GM23338 (cell line): ENCODE results near the gene KIF18B. TPM values are rescaled to one million over a fixed set of nuclear protein-coding genes. Genes with fewer than 3 reads are reported as not detected.
A peak's percentile ranks its signal among the peaks of the same experiment; 100 is the strongest.

ENCODE experiments used
- ATAC-seq: fragments of 200-7000 bp; cut with Tn5 transposase; 3 replicates; pipeline ENCODE4 v1.9.1; 2020
- DNase-seq: peaks from one replicate; pipeline ENCODE4 v3.0.0-alpha.2; 2015; ENCODE audit warnings: low spot score
- H2AFZ ChIP-seq: fragments of 200-600 bp; sonication (generic); 2 replicates; pipeline ENCODE4 v1.8.0; 2016; ENCODE audit warnings: antibody characterized with exemption, mild to moderate bottlenecking, moderate library complexity
- H3F3A ChIP-seq: fragments of 200-600 bp; sonication (generic); replicated peaks from 2 replicates; pipeline ENCODE4 v1.8.0; 2017; ENCODE audit warnings: antibody characterized with exemption, mixed run types, low read depth
- H3K27ac ChIP-seq: fragments of 200-600 bp; sonication (generic); 2 replicates; pipeline ENCODE4 v1.6.1; 2016; ENCODE audit warnings: low read depth
- H3K27me3 ChIP-seq: fragments of 200-600 bp; sonication (generic); 2 replicates; pipeline ENCODE4 v1.8.0; 2016; ENCODE audit warnings: mild to moderate bottlenecking, mixed run types, moderate library complexity; ENCODE audit not compliant: insufficient read depth
- H3K36me3 ChIP-seq: fragments of 200-600 bp; sonication (generic); 2 replicates; pipeline ENCODE4 v1.8.0; 2016; ENCODE audit warnings: mild to moderate bottlenecking; ENCODE audit not compliant: insufficient read depth
- H3K4me1 ChIP-seq: fragments of 200-600 bp; sonication (generic); 2 replicates; pipeline ENCODE4 v1.8.0; 2016; ENCODE audit warnings: mild to moderate bottlenecking, moderate library complexity; ENCODE audit not compliant: insufficient read depth
- H3K4me2 ChIP-seq: fragments of 200-600 bp; sonication (generic); 2 replicates; pipeline ENCODE4 v1.7.1; 2017; ENCODE audit warnings: mixed run types
- H3K4me3 ChIP-seq: fragments of 200-600 bp; sonication (generic); 2 replicates; pipeline ENCODE4 v1.6.1; 2016; ENCODE audit warnings: mixed run types
- H3K79me2 ChIP-seq: fragments of 200-600 bp; sonication (generic); replicated peaks from 2 replicates; pipeline ENCODE4 v1.8.0; 2017; ENCODE audit warnings: mild to moderate bottlenecking; ENCODE audit not compliant: insufficient read depth
- H3K9me2 ChIP-seq: fragments of 200-600 bp; sonication (generic); 2 replicates; pipeline ENCODE4 v1.8.0; 2017; ENCODE audit not compliant: insufficient read depth
- H4K20me1 ChIP-seq: fragments of 200-600 bp; sonication (generic); replicated peaks from 2 replicates; pipeline ENCODE4 v1.8.0; 2017; ENCODE audit warnings: mild to moderate bottlenecking; ENCODE audit not compliant: insufficient read depth
- H3K27ac Mint-ChIP-seq: 2 replicates; pipeline ENCODE4 v1.8.0; 2020; ENCODE audit warnings: inconsistent platforms, mild to moderate bottlenecking, moderate library complexity, mixed read lengths
- H3K27me3 Mint-ChIP-seq: 3 replicates; pipeline ENCODE4 v1.8.0; 2022; ENCODE audit warnings: low read depth, mild to moderate bottlenecking, moderate library complexity, mixed read lengths, inconsistent platforms; ENCODE audit not compliant: insufficient read depth, poor library complexity
- H3K36me3 Mint-ChIP-seq: 3 replicates; pipeline ENCODE4 v1.8.0; 2021; ENCODE audit warnings: low read depth, mild to moderate bottlenecking, inconsistent platforms, moderate library complexity, mixed read lengths
- H3K4me1 Mint-ChIP-seq: 3 replicates; pipeline ENCODE4 v1.8.0; 2020; ENCODE audit warnings: mild to moderate bottlenecking, inconsistent platforms, mixed read lengths
- H3K4me3 Mint-ChIP-seq: 3 replicates; pipeline ENCODE4 v1.8.0; 2021; ENCODE audit warnings: moderate library complexity, mild to moderate bottlenecking, inconsistent platforms, mixed read lengths
- H3K9me3 Mint-ChIP-seq: 3 replicates; pipeline ENCODE4 v1.8.0; 2020; ENCODE audit warnings: moderate library complexity, mild to moderate bottlenecking, inconsistent platforms, mixed read lengths
- CREB1 ChIP-seq: fragments of 250-450 bp; sonication (Bioruptor Pico); IDR thresholded peaks from 2 replicates; pipeline ENCODE4 v1.5.0; 2020; ENCODE audit warnings: low read depth, mild to moderate bottlenecking, moderate library complexity
- EZH2 ChIP-seq: fragments of 200-600 bp; sonication (generic); IDR thresholded peaks from one replicate; pipeline ENCODE4 v1.8.0; 2017; ENCODE audit warnings: antibody characterized with exemption, mild to moderate bottlenecking, low read depth; ENCODE audit not compliant: unreplicated experiment
- JUNB ChIP-seq: IDR thresholded peaks from one replicate; pipeline ENCODE4 v1.6.1; 2016; ENCODE audit warnings: antibody characterized with exemption; ENCODE audit not compliant: unreplicated experiment
- POLR2AphosphoS5 ChIP-seq: IDR thresholded peaks from 2 replicates; pipeline ENCODE4 v1.6.1; 2016; ENCODE audit warnings: antibody characterized with exemption, low read depth
- STAT1 ChIP-seq: IDR thresholded peaks from one replicate; pipeline ENCODE4 v1.6.1; 2016; ENCODE audit warnings: antibody characterized with exemption; ENCODE audit not compliant: unreplicated experiment
- ZNF114 ChIP-seq: fragments of 250-450 bp; sonication (Bioruptor Pico); IDR thresholded peaks from 2 replicates; pipeline ENCODE4 v1.5.0; 2020; ENCODE audit warnings: mild to moderate bottlenecking, moderate library complexity
- polyA plus RNA-seq: library from polyadenylated mRNA; unstranded; fragments of >200 nt; fragmentation: Nextera tagmentation; extraction: Ambion mirVana; gene quantifications from 2 replicates; pipeline ENCODE4 v1.2.1, GENCODE V29; 2016
- total RNA-seq: library from RNA; depleted of rRNA; stranded (reverse); fragments of >200 nt; shearing (Covaris generic); gene quantifications from 2 replicates; pipeline ENCODE4 v1.2.3, GENCODE V29; 2014
- TF ChIP-seq, protein P1 (sequence below): IDR thresholded peaks from 2 replicates; pipeline ENCODE4 v1.6.1; 2016; ENCODE audit warnings: antibody characterized with exemption
- TF ChIP-seq, protein P2 (sequence below): IDR thresholded peaks from one replicate; pipeline ENCODE4 v1.6.1; 2018; ENCODE audit warnings: antibody characterized with exemption; ENCODE audit not compliant: unreplicated experiment

KIF18B gene
- total and polyA plus RNA-seq, 2 experiments from 2014 or later = 14.1 to 28.4 TPM

DNA sequence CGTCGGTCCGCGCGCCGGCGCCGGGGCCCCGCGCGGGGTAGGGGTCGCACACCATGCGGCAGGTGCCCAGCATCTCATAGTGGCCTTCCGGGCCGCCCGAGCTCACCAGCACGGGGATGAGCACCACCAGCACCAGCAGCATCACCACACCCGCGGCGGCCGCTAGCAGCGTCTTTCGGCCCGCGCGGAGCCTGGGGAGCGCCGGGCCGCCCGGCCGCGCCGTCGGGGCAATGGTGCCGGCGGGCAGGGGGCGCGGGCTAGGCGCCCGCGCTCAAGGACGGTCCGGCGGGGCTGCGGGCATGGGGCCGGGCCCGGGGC is 20.3 kb upstream of the KIF18B start:
- Histone ChIP-seq H3K27ac (no peak overlapping the region), H3K27me3 (peaks cover 75% of the 10 kb centered on the region), H3K4me2 (peak overlapping the region; percentile 85), H3K4me3 (peak overlapping the region; percentile 62; the same call in 1 of the 2 replicates), H3K9me2 (no peaks in the 10 kb centered on the region), H4K20me1 (no peaks in the 10 kb centered on the region), H3K79me2 (no peaks in the 10 kb centered on the region), H3K4me1 (peaks cover 35% of the 10 kb centered on the region), H2AFZ (no peak overlapping the region), H3K36me3 (no peaks in the 10 kb centered on the region), H3F3A (peaks cover 34% of the 10 kb centered on the region)
- H3K9me3 Mint-ChIP-seq = no peaks in the 10 kb centered on the region; the same call in 2 of the 3 replicates
- ATAC-seq (no peak), DNase-seq (no peak)
- no peak overlapping the region for H3K4me3 Mint-ChIP-seq
- no peak for TF ChIP-seq STAT1
- TF ChIP-seq, protein P1, sequence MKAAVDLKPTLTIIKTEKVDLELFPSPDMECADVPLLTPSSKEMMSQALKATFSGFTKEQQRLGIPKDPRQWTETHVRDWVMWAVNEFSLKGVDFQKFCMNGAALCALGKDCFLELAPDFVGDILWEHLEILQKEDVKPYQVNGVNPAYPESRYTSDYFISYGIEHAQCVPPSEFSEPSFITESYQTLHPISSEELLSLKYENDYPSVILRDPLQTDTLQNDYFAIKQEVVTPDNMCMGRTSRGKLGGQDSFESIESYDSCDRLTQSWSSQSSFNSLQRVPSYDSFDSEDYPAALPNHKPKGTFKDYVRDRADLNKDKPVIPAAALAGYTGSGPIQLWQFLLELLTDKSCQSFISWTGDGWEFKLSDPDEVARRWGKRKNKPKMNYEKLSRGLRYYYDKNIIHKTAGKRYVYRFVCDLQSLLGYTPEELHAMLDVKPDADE = no peak
- no peak for TF ChIP-seq POLR2AphosphoS5
- no peak for TF ChIP-seq CREB1 (CRISPR knock-in tag)
- TF ChIP-seq, protein P2, sequence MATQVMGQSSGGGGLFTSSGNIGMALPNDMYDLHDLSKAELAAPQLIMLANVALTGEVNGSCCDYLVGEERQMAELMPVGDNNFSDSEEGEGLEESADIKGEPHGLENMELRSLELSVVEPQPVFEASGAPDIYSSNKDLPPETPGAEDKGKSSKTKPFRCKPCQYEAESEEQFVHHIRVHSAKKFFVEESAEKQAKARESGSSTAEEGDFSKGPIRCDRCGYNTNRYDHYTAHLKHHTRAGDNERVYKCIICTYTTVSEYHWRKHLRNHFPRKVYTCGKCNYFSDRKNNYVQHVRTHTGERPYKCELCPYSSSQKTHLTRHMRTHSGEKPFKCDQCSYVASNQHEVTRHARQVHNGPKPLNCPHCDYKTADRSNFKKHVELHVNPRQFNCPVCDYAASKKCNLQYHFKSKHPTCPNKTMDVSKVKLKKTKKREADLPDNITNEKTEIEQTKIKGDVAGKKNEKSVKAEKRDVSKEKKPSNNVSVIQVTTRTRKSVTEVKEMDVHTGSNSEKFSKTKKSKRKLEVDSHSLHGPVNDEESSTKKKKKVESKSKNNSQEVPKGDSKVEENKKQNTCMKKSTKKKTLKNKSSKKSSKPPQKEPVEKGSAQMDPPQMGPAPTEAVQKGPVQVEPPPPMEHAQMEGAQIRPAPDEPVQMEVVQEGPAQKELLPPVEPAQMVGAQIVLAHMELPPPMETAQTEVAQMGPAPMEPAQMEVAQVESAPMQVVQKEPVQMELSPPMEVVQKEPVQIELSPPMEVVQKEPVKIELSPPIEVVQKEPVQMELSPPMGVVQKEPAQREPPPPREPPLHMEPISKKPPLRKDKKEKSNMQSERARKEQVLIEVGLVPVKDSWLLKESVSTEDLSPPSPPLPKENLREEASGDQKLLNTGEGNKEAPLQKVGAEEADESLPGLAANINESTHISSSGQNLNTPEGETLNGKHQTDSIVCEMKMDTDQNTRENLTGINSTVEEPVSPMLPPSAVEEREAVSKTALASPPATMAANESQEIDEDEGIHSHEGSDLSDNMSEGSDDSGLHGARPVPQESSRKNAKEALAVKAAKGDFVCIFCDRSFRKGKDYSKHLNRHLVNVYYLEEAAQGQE = no peak
- peak; percentile 8 for TF ChIP-seq EZH2
- no peak for TF ChIP-seq ZNF114 (CRISPR knock-in tag)
- TF ChIP-seq JUNB = no peak
- H3K36me3 Mint-ChIP-seq = no peaks in the 10 kb centered on the region; the same call in 2 of the 3 replicates
- H3K4me1 Mint-ChIP-seq = peaks cover 31% of the 10 kb centered on the region
- no peak overlapping the region for H3K27ac Mint-ChIP-seq
- H3K27me3 Mint-ChIP-seq = peaks cover 54% of the 10 kb centered on the region

DNA sequence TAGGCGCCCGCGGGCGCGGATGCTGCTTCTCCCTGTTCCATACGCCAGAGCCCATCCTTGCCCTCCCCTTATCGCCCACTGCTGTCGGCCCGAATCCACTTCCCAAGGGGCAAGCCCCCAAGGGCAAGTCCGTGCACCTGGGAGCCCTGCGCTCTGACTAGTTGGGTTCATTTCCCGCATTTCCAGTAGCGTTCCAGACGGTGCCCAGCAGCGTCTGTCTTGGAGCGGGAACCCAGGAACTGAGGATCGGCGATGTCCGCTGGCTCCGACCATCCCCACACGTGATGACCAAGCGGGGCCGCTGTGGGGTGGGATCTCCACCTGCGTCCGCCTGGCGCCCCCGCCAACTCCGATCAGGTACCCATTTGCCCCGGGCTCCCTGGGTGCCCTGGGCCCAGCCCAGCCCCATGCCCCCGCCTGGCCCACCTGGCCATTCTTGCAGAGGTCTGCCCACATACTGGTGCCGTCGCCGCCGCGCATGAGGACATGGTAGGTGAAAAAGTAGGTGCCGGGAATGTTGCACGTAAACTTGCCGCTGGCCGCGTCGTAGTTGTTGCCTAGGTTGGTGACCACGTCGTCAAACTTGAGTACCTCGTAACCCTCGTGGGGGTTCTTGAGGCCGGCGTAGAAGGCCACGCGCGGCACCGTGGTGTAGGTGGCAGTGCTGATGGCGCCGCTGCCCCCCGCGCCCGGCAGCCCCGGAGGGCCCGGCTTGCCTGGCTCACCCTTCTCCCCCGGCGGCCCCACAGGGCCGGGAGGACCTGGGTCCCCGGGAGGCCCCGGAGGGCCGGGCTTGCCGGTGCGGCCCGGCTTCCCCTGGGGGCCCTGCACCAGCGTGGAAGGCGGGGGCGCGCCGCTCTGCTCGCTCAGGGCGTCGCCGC is 19.7 kb upstream of the KIF18B start:
- Histone ChIP-seq H3K4me1 (peaks cover 34% of the 10 kb centered on the region), H4K20me1 (no peaks in the 10 kb centered on the region), H3K4me2 (peak overlapping the region; percentile 85), H3K9me2 (no peaks in the 10 kb centered on the region), H3K27me3 (peaks cover 78% of the 10 kb centered on the region), H3K36me3 (no peaks in the 10 kb centered on the region), H3K4me3 (peak overlapping the region; percentile 62), H3F3A (peaks cover 28% of the 10 kb centered on the region), H3K27ac (no peak overlapping the region), H3K79me2 (no peaks in the 10 kb centered on the region), H2AFZ (peak overlapping the region; percentile 81)
- peaks cover 56% of the 10 kb centered on the region for H3K27me3 Mint-ChIP-seq
- TF ChIP-seq CREB1 (CRISPR knock-in tag) = no peak
- peak; percentile 91 for TF ChIP-seq EZH2
- DNase-seq = peak; percentile 59
- no peaks in the 10 kb centered on the region; the same call in 2 of the 3 replicates for H3K9me3 Mint-ChIP-seq
- no peak overlapping the region for H3K27ac Mint-ChIP-seq
- ATAC-seq = no peak
- peaks cover 31% of the 10 kb centered on the region for H3K4me1 Mint-ChIP-seq
- H3K4me3 Mint-ChIP-seq = peak overlapping the region; percentile 67
- H3K36me3 Mint-ChIP-seq = no peaks in the 10 kb centered on the region; the same call in 2 of the 3 replicates
